Activated naive CD4-positive, alpha-beta T cell treated with anti-CD3 and anti-CD28 coated beads, Interleukin-2, amount 50 U/mL, for 72 hours (primary cell): ENCODE data around the gene CLEC1A. TPM values are rescaled to one million over a fixed set of nuclear protein-coding genes. Genes with fewer than 3 reads are reported as not detected.

ENCODE experiments used
- ATAC-seq, 2 donors: fragments of 150-1000 bp; cut with Tn5 transposase; 2 replicates each; pipeline ENCODE4 v1.10.0; 2021; ENCODE audit warnings: mild to moderate bottlenecking in 2 of 2, moderate library complexity in 2 of 2
- DNase-seq, 2 donors: peaks; one replicate each; pipeline ENCODE4 v3.0.0; 2021 to 2022; ENCODE audit warnings: low spot score in 2 of 2
- H3K27ac Mint-ChIP-seq, 2 donors: one replicate each; pipeline ENCODE4 v1.8.0; 2022; ENCODE audit warnings: mild to moderate bottlenecking in 2 of 2, mixed read lengths in 2 of 2
- H3K36me3 Mint-ChIP-seq, 2 donors: one replicate each; pipeline ENCODE4 v1.8.0; 2022; ENCODE audit warnings: mixed read lengths in 2 of 2
- H3K9me3 Mint-ChIP-seq, 2 donors: one replicate each; pipeline ENCODE4 v1.8.0; 2022; ENCODE audit warnings: mixed read lengths in 2 of 2
- total RNA-seq, 2 donors: library from RNA; stranded (reverse); gene quantifications; one replicate each; pipeline ENCODE4 v1.2.3, GENCODE V29; 2022

CLEC1A gene
- total RNA-seq, 2 donors from 2014 or later: not detected

GRCh38 chr12:10072131-10072530 lies 26.7 kb downstream of the CLEC1A start:
- no peak for DNase-seq
- Mint-ChIP-seq H3K9me3 (no peaks in the 10 kb centered on the region), H3K36me3 (no peaks in the 10 kb centered on the region), H3K27ac (no peak overlapping the region)
- no peak for ATAC-seq

GRCh38 chr12:10070380-10070779 lies 28.4 kb downstream of the CLEC1A start:
- ATAC-seq (no peak), DNase-seq (no peak)
- Mint-ChIP-seq H3K27ac (no peak overlapping the region), H3K9me3 (no peaks in the 10 kb centered on the region), H3K36me3 (no peaks in the 10 kb centered on the region)

GRCh38 chr12:10069976-10070375 lies 28.8 kb downstream of the CLEC1A start:
- DNase-seq: no peak
- Mint-ChIP-seq H3K27ac (no peak overlapping the region), H3K9me3 (no peaks in the 10 kb centered on the region), H3K36me3 (no peaks in the 10 kb centered on the region)
- no peak for ATAC-seq

- H3K27ac Mint-ChIP-seq: no peak overlapping the region
- no peak for ATAC-seq
- no peak for DNase-seq
- H3K9me3 Mint-ChIP-seq: no peaks in the 10 kb centered on the region
- no peaks in the 10 kb centered on the region for H3K36me3 Mint-ChIP-seq
These were observed 29.7 kb downstream of the CLEC1A start for GRCh38 chr12:10069099-10069498.

- no peaks in the 10 kb centered on the region for H3K36me3 Mint-ChIP-seq
- H3K9me3 Mint-ChIP-seq: no peaks in the 10 kb centered on the region
- H3K27ac Mint-ChIP-seq: no peak overlapping the region
- no peak for ATAC-seq
- no peak for DNase-seq
These were observed 30.1 kb downstream of the CLEC1A start for GRCh38 chr12:10068644-10069043.

GRCh38 chr12:10067942-10068341 lies 30.8 kb downstream of the CLEC1A start:
- Mint-ChIP-seq H3K9me3 (no peaks in the 10 kb centered on the region), H3K36me3 (no peaks in the 10 kb centered on the region), H3K27ac (no peak overlapping the region)
- DNase-seq (no peak), ATAC-seq (no peak)

GRCh38 chr12:10067264-10067663 lies 31.5 kb downstream of the CLEC1A start:
- no peak overlapping the region for H3K27ac Mint-ChIP-seq
- no peaks in the 10 kb centered on the region for H3K36me3 Mint-ChIP-seq
- no peaks in the 10 kb centered on the region for H3K9me3 Mint-ChIP-seq

GRCh38 chr12:10065241-10065640 lies 33.5 kb downstream of the CLEC1A start:
- no peaks in the 10 kb centered on the region for H3K36me3 Mint-ChIP-seq
- no peak for ATAC-seq

More at GRCh38 chr12:10067264-10067663, 31.5 kb downstream of the CLEC1A start:
- no peak for DNase-seq
- no peak for ATAC-seq

GRCh38 chr12:10058387-10058786 lies 40.4 kb downstream of the CLEC1A start:
- Mint-ChIP-seq H3K27ac (no peak overlapping the region), H3K9me3 (no peaks in the 10 kb centered on the region), H3K36me3 (no peaks in the 10 kb centered on the region)
- ATAC-seq (no peak), DNase-seq (no peak)

More at GRCh38 chr12:10065241-10065640, 33.5 kb downstream of the CLEC1A start:
- H3K27ac Mint-ChIP-seq: no peak overlapping the region
- H3K9me3 Mint-ChIP-seq: no peaks in the 10 kb centered on the region
- no peak for DNase-seq

GRCh38 chr12:10052193-10052913 lies 46.4 kb downstream of the CLEC1A start:
- ATAC-seq: peak in 1 of 2 donors; percentile 67

GRCh38 chr12:10048526-10048925 lies 50.3 kb downstream of the CLEC1A start:
- ATAC-seq (no peak), DNase-seq (no peak)
- H3K27ac Mint-ChIP-seq: no peak overlapping the region
- no peaks in the 10 kb centered on the region for H3K36me3 Mint-ChIP-seq
- no peaks in the 10 kb centered on the region for H3K9me3 Mint-ChIP-seq

More at GRCh38 chr12:10052193-10052913, 46.4 kb downstream of the CLEC1A start:
- no peak for DNase-seq
- Mint-ChIP-seq H3K27ac (no peak overlapping the region), H3K36me3 (no peaks in the 10 kb centered on the region), H3K9me3 (no peaks in the 10 kb centered on the region)

- H3K9me3 Mint-ChIP-seq: no peaks in the 10 kb centered on the region
- no peak overlapping the region for H3K27ac Mint-ChIP-seq
- DNase-seq: no peak
- ATAC-seq: no peak
- no peaks in the 10 kb centered on the region for H3K36me3 Mint-ChIP-seq
These were observed 56.6 kb downstream of the CLEC1A start for GRCh38 chr12:10042167-10042566.

- H3K9me3 Mint-ChIP-seq: no peaks in the 10 kb centered on the region
- no peaks in the 10 kb centered on the region for H3K36me3 Mint-ChIP-seq
- DNase-seq (no peak), ATAC-seq (no peak)
- H3K27ac Mint-ChIP-seq: no peak overlapping the region
These were observed 64.8 kb downstream of the CLEC1A start for GRCh38 chr12:10033783-10034545.

- Mint-ChIP-seq H3K27ac (no peak overlapping the region), H3K36me3 (no peaks in the 10 kb centered on the region), H3K9me3 (no peaks in the 10 kb centered on the region)
- DNase-seq (no peak), ATAC-seq (no peak)
These were observed 67.0 kb downstream of the CLEC1A start for GRCh38 chr12:10031771-10032175.

GRCh38 chr12:10031321-10031720 lies 67.5 kb downstream of the CLEC1A start:
- no peak overlapping the region for H3K27ac Mint-ChIP-seq
- no peaks in the 10 kb centered on the region for H3K36me3 Mint-ChIP-seq
- H3K9me3 Mint-ChIP-seq: no peaks in the 10 kb centered on the region
- no peak for ATAC-seq
- no peak for DNase-seq

GRCh38 chr12:10030446-10030845 lies 68.3 kb downstream of the CLEC1A start, which contains the start of gene CLEC9A:
CLEC9A (plus strand) TSS chr12:10030682; CDS start chr12:10052688, 22,006 bp downstream.
- ATAC-seq (no peak), DNase-seq (no peak)
- no peaks in the 10 kb centered on the region for H3K36me3 Mint-ChIP-seq
- no peaks in the 10 kb centered on the region for H3K9me3 Mint-ChIP-seq
- no peak within 1 kb of the TSS for H3K27ac Mint-ChIP-seq

GRCh38 chr12:10027721-10028120 lies 71.1 kb downstream of the CLEC1A start:
- no peaks in the 10 kb centered on the region for H3K9me3 Mint-ChIP-seq
- ATAC-seq (no peak), DNase-seq (no peak)
- H3K27ac Mint-ChIP-seq: no peak overlapping the region
- no peaks in the 10 kb centered on the region for H3K36me3 Mint-ChIP-seq

- Mint-ChIP-seq H3K36me3 (no peaks in the 10 kb centered on the region), H3K9me3 (no peaks in the 10 kb centered on the region), H3K27ac (no peak overlapping the region)
- ATAC-seq: no peak
- no peak for DNase-seq
These were observed 71.5 kb downstream of the CLEC1A start for GRCh38 chr12:10027311-10027710.
